K562 (cell line): Measurements from ENCODE around the gene C12orf60. TPM values are rescaled to one million over a fixed set of nuclear protein-coding genes. Genes with fewer than 3 reads are reported as not detected.

Source experiments
- BRF1 ChIP-seq: IDR thresholded peaks from 3 replicates; pipeline ENCODE4 v1.6.1; 2011; ENCODE audit warnings: borderline replicate concordance, mild to moderate bottlenecking; ENCODE audit not compliant: insufficient read length; ENCODE audit errors: extremely low read depth
- CCAR2 ChIP-seq: fragments of 200-400 bp; formaldehyde crosslinking; IDR thresholded peaks from 2 replicates; pipeline ENCODE4 v1.6.1; 2017; ENCODE audit warnings: mild to moderate bottlenecking, low read depth, low read length
- CCNT2 ChIP-seq: IDR thresholded peaks from 2 replicates; pipeline ENCODE4 v1.6.1; 2011; ENCODE audit warnings: borderline replicate concordance, low read depth, mild to moderate bottlenecking, moderate library complexity, mixed read lengths, low read length; ENCODE audit not compliant: insufficient read length; ENCODE audit errors: extremely low read depth
- GTF2A2 ChIP-seq: IDR thresholded peaks from 2 replicates; pipeline ENCODE4 v1.6.1; 2016; ENCODE audit warnings: mild to moderate bottlenecking, missing genetic modification characterization, missing compliant biosample characterization
- HMG20B ChIP-seq: fragments of 250-450 bp; sonication (Bioruptor Pico); IDR thresholded peaks from 2 replicates; pipeline ENCODE4 v1.5.0; 2021; ENCODE audit warnings: mild to moderate bottlenecking
- MAZ ChIP-seq, 2 experiments: fragments of 450-650 bp in 1 of 2; sonication (generic) in 1 of 2; formaldehyde crosslinking; IDR thresholded peaks in 1 of 2; conservative IDR thresholded peaks in 1 of 2; 2 replicates each; pipeline versions ENCODE4 v1.4.0 to v1.5.0; 2020; ENCODE audit warnings: mild to moderate bottlenecking in 1 of 2, missing genetic modification reagents in 1 of 2
- MBD2 ChIP-seq: sonication (generic); IDR thresholded peaks from 2 replicates; pipeline ENCODE4 v1.6.1; 2016; ENCODE audit warnings: low read depth, borderline replicate concordance
- RBFOX2 ChIP-seq: fragments of 200-400 bp; formaldehyde crosslinking; IDR thresholded peaks from 2 replicates; pipeline ENCODE4 v1.6.1; 2017; ENCODE audit warnings: low read depth, mild to moderate bottlenecking, low read length, moderate library complexity
- SMAD2 ChIP-seq: fragments of 150-350 bp; IDR thresholded peaks from 2 replicates; pipeline ENCODE4 v1.6.1; 2014; ENCODE audit warnings: low read depth, mild to moderate bottlenecking, low read length
- SUPT5H ChIP-seq: fragments of 450-650 bp; IDR thresholded peaks from 2 replicates; pipeline ENCODE4 v1.6.1; 2016
- TAF9B ChIP-seq: fragments of 450-650 bp; IDR thresholded peaks from 2 replicates; pipeline ENCODE4 v1.6.1; 2018; ENCODE audit warnings: mild to moderate bottlenecking; ENCODE audit not compliant: partially characterized antibody
- TCFL5 ChIP-seq: fragments of 250-450 bp; sonication (Bioruptor Pico); conservative IDR thresholded peaks from 2 replicates; pipeline ENCODE4 v1.6.1; 2021; ENCODE audit warnings: mild to moderate bottlenecking, moderate library complexity, matching md5 sums
- TEAD4 ChIP-seq, 2 experiments: sonication (generic) in 1 of 2; formaldehyde crosslinking in 1 of 2; IDR thresholded peaks; 2 replicates each; pipeline versions ENCODE4 v1.6.1 to v1.8.0; 2012 to 2022; ENCODE audit warnings: borderline replicate concordance in 1 of 2, inconsistent platforms in 1 of 2, low read length in 1 of 2, mild to moderate bottlenecking in 1 of 2, missing genetic modification reagents in 1 of 2
- VEZF1 ChIP-seq: fragments of 200-800 bp; sonication (Bioruptor generic); IDR thresholded peaks from 2 replicates; pipeline ENCODE4 v1.6.1; 2017; ENCODE audit warnings: missing genetic modification characterization, missing compliant biosample characterization
- XRCC3 ChIP-seq: fragments of 450-650 bp; IDR thresholded peaks from 2 replicates; pipeline ENCODE4 v1.6.1; 2017; ENCODE audit warnings: mild to moderate bottlenecking, moderate library complexity
- ZNF239 ChIP-seq: fragments of 250-450 bp; sonication (Bioruptor Pico); IDR thresholded peaks from 2 replicates; pipeline ENCODE4 v1.4.0; 2020; ENCODE audit warnings: mild to moderate bottlenecking
- polyA plus RNA-seq, 8 experiments: library from polyadenylated mRNA; depleted of rRNA in 4 of 8; stranded (reverse) in 5 of 8; unstranded in 3 of 8; fragments of >200 nt; fragmentation: Nextera tagmentation in 2 of 8; fragmentation: Illumina TruSeq in 1 of 8; extraction: Ambion mirVana in 2 of 8; extraction: Trizol in 1 of 8; gene quantifications; 2 replicates each; pipeline versions ENCODE4 v1.2.1 to v1.2.3, GENCODE V29; 2011 to 2014; ENCODE audit warnings: inconsistent platforms in 1 of 8, missing spikeins in 1 of 8
- total RNA-seq, 7 experiments: library from RNA; depleted of rRNA in 6 of 7; stranded (reverse); fragments of >200 nt in 6 of 7; fragmentation: Illumina TruSeq in 2 of 7; extraction: Trizol in 2 of 7; gene quantifications; 2 replicates each; pipeline versions ENCODE4 v1.2.1 to v1.2.3, GENCODE V29; 2011 to 2021; ENCODE audit warnings: low replicate concordance in 1 of 7
- TF ChIP-seq, protein P1 (sequence below), 2 experiments: IDR thresholded peaks in 1 of 2; conservative IDR thresholded peaks in 1 of 2; 2 replicates each; pipeline ENCODE4 v1.6.1; 2016; ENCODE audit warnings: low read depth in 2 of 2, mild to moderate bottlenecking in 1 of 2, missing compliant biosample characterization in 1 of 2, missing genetic modification characterization in 1 of 2, moderate library complexity in 1 of 2
- TF ChIP-seq, protein P2 (sequence below): fragments of 450-650 bp; IDR thresholded peaks from 2 replicates; pipeline ENCODE4 v1.6.1; 2016
- TF ChIP-seq, protein P3 (sequence below), 2 experiments: fragments of 200-800 bp in 1 of 2; sonication (Bioruptor generic) in 1 of 2; sonication (generic) in 1 of 2; formaldehyde crosslinking in 1 of 2; IDR thresholded peaks in 1 of 2; conservative IDR thresholded peaks in 1 of 2; 2 replicates each; pipeline versions ENCODE4 v1.5.0 to v1.6.1; 2016 to 2020; ENCODE audit warnings: missing compliant biosample characterization in 1 of 2, missing genetic modification characterization in 1 of 2, missing genetic modification reagents in 1 of 2

The C12orf60 gene
- total and polyA plus RNA-seq, 9 of the 15 experiments (the other 6 are each of a cell fraction or from before 2014, with no cell fraction given) = 0.41 to 4.4 (median 2.5) TPM

GRCh38 chr12:14803011-14803829 lies at the start of gene C12orf60, which contains the start of gene WBP11 (continued):
- TF ChIP-seq VEZF1 (CRISPR knock-in tag) (peak; percentile 47; the same call in 1 of the 2 replicates), CCNT2 (no peak), TCFL5 (CRISPR knock-in tag) (no peak), SUPT5H (peak; percentile 78), RBFOX2 (peak; percentile 78), XRCC3 (no peak), HMG20B (no peak), ZNF239 (CRISPR knock-in tag) (no peak), BRF1 (no peak), SMAD2 (no peak), TEAD4 (IDR thresholded peaks at IDR 0.05; ENCODE audit: low read length) (peak; percentile 73), TEAD4 (CRISPR knock-in tag; IDR thresholded peaks at IDR 0.05; ENCODE audit: borderline replicate concordance) (no peak), TAF9B (peak; percentile 77), MBD2 (peak; percentile 55; the same call in 1 of the 2 replicates), CCAR2 (no peak), MAZ (CRISPR knock-in tag; conservative IDR thresholded peaks at IDR 0.05 in 1 of 2, IDR thresholded peaks at IDR 0.05 in 1 of 2) (peak in 1 of 2 experiments; percentile 32; a peak in 2 of 4 replicates), GTF2A2 (no peak)
- TF ChIP-seq, protein P1, sequence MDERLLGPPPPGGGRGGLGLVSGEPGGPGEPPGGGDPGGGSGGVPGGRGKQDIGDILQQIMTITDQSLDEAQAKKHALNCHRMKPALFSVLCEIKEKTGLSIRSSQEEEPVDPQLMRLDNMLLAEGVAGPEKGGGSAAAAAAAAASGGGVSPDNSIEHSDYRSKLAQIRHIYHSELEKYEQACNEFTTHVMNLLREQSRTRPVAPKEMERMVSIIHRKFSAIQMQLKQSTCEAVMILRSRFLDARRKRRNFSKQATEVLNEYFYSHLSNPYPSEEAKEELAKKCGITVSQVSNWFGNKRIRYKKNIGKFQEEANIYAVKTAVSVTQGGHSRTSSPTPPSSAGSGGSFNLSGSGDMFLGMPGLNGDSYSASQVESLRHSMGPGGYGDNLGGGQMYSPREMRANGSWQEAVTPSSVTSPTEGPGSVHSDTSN (CRISPR knock-in tag; IDR thresholded peaks at IDR 0.05; ENCODE audit: low read depth) = peak; percentile 64
- TF ChIP-seq, protein P1 (tag; conservative IDR thresholded peaks at IDR 0.05; ENCODE audit: low read depth) = peak; percentile 96
- TF ChIP-seq, protein P2, sequence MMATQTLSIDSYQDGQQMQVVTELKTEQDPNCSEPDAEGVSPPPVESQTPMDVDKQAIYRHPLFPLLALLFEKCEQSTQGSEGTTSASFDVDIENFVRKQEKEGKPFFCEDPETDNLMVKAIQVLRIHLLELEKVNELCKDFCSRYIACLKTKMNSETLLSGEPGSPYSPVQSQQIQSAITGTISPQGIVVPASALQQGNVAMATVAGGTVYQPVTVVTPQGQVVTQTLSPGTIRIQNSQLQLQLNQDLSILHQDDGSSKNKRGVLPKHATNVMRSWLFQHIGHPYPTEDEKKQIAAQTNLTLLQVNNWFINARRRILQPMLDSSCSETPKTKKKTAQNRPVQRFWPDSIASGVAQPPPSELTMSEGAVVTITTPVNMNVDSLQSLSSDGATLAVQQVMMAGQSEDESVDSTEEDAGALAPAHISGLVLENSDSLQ = peak; percentile 99
- TF ChIP-seq, protein P3, sequence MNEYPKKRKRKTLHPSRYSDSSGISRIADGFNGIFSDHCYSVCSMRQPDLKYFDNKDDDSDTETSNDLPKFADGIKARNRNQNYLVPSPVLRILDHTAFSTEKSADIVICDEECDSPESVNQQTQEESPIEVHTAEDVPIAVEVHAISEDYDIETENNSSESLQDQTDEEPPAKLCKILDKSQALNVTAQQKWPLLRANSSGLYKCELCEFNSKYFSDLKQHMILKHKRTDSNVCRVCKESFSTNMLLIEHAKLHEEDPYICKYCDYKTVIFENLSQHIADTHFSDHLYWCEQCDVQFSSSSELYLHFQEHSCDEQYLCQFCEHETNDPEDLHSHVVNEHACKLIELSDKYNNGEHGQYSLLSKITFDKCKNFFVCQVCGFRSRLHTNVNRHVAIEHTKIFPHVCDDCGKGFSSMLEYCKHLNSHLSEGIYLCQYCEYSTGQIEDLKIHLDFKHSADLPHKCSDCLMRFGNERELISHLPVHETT (CRISPR knock-in tag; conservative IDR thresholded peaks at IDR 0.05 in 1 of 2, IDR thresholded peaks at IDR 0.05 in 1 of 2) = 0 out of 4 replicates have a peak, but pooled peaks of 1 of the 2 experiments have one; percentile 18
